ENCODE measurements around the gene AMH. TPM values are rescaled to one million over a fixed set of nuclear protein-coding genes. Genes with fewer than 3 reads are reported as not detected.

AMH gene
- total RNA-seq, 1 experiment from 2014 or later, result 1.9 TPM

DNA sequence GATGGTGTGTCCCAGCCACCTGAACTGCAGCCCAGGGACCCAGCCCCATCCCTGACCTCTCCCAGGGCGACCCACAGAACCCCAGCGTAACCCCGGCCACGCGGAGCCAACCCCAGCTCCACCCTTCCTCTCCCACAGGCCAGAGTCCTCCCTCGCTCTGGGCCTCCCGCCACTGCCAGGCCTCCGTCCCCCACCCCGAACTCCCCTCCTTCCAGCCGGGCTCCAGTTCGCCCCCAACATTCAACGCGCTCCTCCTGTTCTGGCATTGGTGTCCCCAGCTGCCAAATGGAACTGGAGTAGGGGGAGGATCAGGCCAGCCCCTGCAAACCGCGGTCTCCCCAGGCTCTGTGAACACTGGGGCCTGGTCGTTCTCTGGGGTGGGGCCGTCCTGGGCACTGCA, 51.4 kb downstream of the AMH start:
- Histone ChIP-seq H3K27ac (ENCODE audit: low read length) (no peak overlapping the region), H3K9me3 (ENCODE audit: low read length) (no peaks in the 10 kb centered on the region), H3K4me1 (ENCODE audit: low read length) (no peaks in the 10 kb centered on the region), H3K36me3 (ENCODE audit: insufficient read depth, low read length) (no peaks in the 10 kb centered on the region), H3K27me3 (ENCODE audit: low read length) (no peaks in the 10 kb centered on the region), H4K20me1 (ENCODE audit: insufficient read depth, low read depth, low read length) (no peaks in the 10 kb centered on the region), H3K4me2 (ENCODE audit: low read depth, low read length, poor library complexity, severe bottlenecking) (no peak overlapping the region), H2AFZ (ENCODE audit: low read length) (no peak overlapping the region), H3K79me2 (ENCODE audit: low read length) (no peaks in the 10 kb centered on the region), H3K9me2 (replicated peaks; ENCODE audit: insufficient read depth, low read length) (no peaks in the 10 kb centered on the region), H3K4me3 (ENCODE audit: low read length) (no peak overlapping the region), H3K9ac (ENCODE audit: low read length) (no peak overlapping the region)
- no peak for DNase-seq

Small RNAs within 50 kb of the gene (small RNA-seq; reads per million reads assigned to genes)
- not detected for gene MIR1227

Other genes starting within 250 kb of the AMH start
- 66.8 and 112 TPM in 2 replicates for gene BTBD2, start 233.6 kb upstream of the AMH start, total RNA-seq (2014; rRNA removed; shearing (Covaris generic); ENCODE audit: low replicate concordance)
- 526 and 862 TPM in 2 replicates for gene MKNK2, start 198.1 kb upstream of the AMH start, total RNA-seq (2014; rRNA removed; shearing (Covaris generic); ENCODE audit: low replicate concordance)
- gene MOB3A, start 153.0 kb upstream of the AMH start, total RNA-seq (2014; rRNA removed; shearing (Covaris generic); ENCODE audit: low replicate concordance), result 153 and 219 TPM in 2 replicates
- 285 and 487 TPM in 2 replicates for gene IZUMO4, start 152.4 kb upstream of the AMH start, total RNA-seq (2014; rRNA removed; shearing (Covaris generic); ENCODE audit: low replicate concordance)
- gene AP3D1, start 97.8 kb upstream of the AMH start, total RNA-seq (2014; rRNA removed; shearing (Covaris generic); ENCODE audit: low replicate concordance), result 82.3 and 101 TPM in 2 replicates
- 10.8 and 13.3 TPM in 2 replicates for gene DOT1L, start 85.4 kb upstream of the AMH start, total RNA-seq (2014; rRNA removed; shearing (Covaris generic); ENCODE audit: low replicate concordance)
- gene PLEKHJ1, start 13.0 kb upstream of the AMH start, total RNA-seq (2014; rRNA removed; shearing (Covaris generic); ENCODE audit: low replicate concordance), result 57.4 and 136 TPM in 2 replicates
- gene SF3A2, start 12.5 kb upstream of the AMH start, total RNA-seq (2014; rRNA removed; shearing (Covaris generic); ENCODE audit: low replicate concordance), result 27.2 and 55.8 TPM in 2 replicates
- gene JSRP1, start 7.1 kb downstream of the AMH start, total RNA-seq (2014; rRNA removed; shearing (Covaris generic); ENCODE audit: low replicate concordance), result not detected in 2 replicates
- not detected in 2 replicates for gene PEAK3, start 32.9 kb downstream of the AMH start, total RNA-seq (2014; rRNA removed; shearing (Covaris generic); ENCODE audit: low replicate concordance)
- not detected in 2 replicates for gene LINGO3, start 58.8 kb downstream of the AMH start, total RNA-seq (2014; rRNA removed; shearing (Covaris generic); ENCODE audit: low replicate concordance)
- 140 and 228 TPM in 2 replicates for gene LSM7, start 79.3 kb downstream of the AMH start, total RNA-seq (2014; rRNA removed; shearing (Covaris generic); ENCODE audit: low replicate concordance)
- 18.2 and 48.3 TPM in 2 replicates for gene SPPL2B, start 79.4 kb downstream of the AMH start, total RNA-seq (2014; rRNA removed; shearing (Covaris generic); ENCODE audit: low replicate concordance)
- not detected in 2 replicates for gene TMPRSS9, start 110.9 kb downstream of the AMH start, total RNA-seq (2014; rRNA removed; shearing (Covaris generic); ENCODE audit: low replicate concordance)
- gene TIMM13, start 178.3 kb downstream of the AMH start, total RNA-seq (2014; rRNA removed; shearing (Covaris generic); ENCODE audit: low replicate concordance), result 49.3 and 66.5 TPM in 2 replicates
- 20.8 and 80.2 TPM in 2 replicates for gene LMNB2, start 207.6 kb downstream of the AMH start, total RNA-seq (2014; rRNA removed; shearing (Covaris generic); ENCODE audit: low replicate concordance)
- 8.6 and 11.0 TPM in 2 replicates for gene GADD45B, start 226.8 kb downstream of the AMH start, total RNA-seq (2014; rRNA removed; shearing (Covaris generic); ENCODE audit: low replicate concordance)